Calu3 (cell line): ENCODE results near the gene PTOV1. TPM values are rescaled to one million over a fixed set of nuclear protein-coding genes. Genes with fewer than 3 reads are reported as not detected.

Experiments used
- BruUV-seq: library from RNA; stranded (reverse); fragments of 400-500 nt; replicated peaks from 2 replicates; lab custom pipeline; 2021; lab: Mats Ljungman, UMichigan
- CTCF ChIA-PET: fragments of 300-600 bp; sonication (Branson Sonifier 250); formaldehyde crosslinking; loops from one replicate; lab custom pipeline; 2022; ENCODE audit warnings: antibody characterized with exemption; lab: Charles Lee
- DNase-seq: peaks from one replicate; pipeline ENCODE4 v3.0.0; 2022
- H3K27ac Mint-ChIP-seq: one replicate; pipeline ENCODE4 v1.8.0; 2022; ENCODE audit warnings: mixed read lengths; ENCODE audit not compliant: unreplicated experiment
- H3K27me3 Mint-ChIP-seq: one replicate; pipeline ENCODE4 v1.8.0; 2022; ENCODE audit warnings: mixed read lengths; ENCODE audit not compliant: unreplicated experiment
- H3K36me3 Mint-ChIP-seq: one replicate; pipeline ENCODE4 v1.8.0; 2022; ENCODE audit warnings: mild to moderate bottlenecking, moderate library complexity, mixed read lengths; ENCODE audit not compliant: insufficient read depth, unreplicated experiment
- H3K4me1 Mint-ChIP-seq: one replicate; pipeline ENCODE4 v1.8.0; 2022; ENCODE audit warnings: mild to moderate bottlenecking, low read depth, mixed read lengths; ENCODE audit not compliant: unreplicated experiment
- H3K4me3 Mint-ChIP-seq: one replicate; pipeline ENCODE4 v1.8.0; 2022; ENCODE audit warnings: mild to moderate bottlenecking, low read depth, moderate library complexity, mixed read lengths; ENCODE audit not compliant: unreplicated experiment
- H3K9me3 Mint-ChIP-seq: one replicate; pipeline ENCODE4 v1.8.0; 2022; ENCODE audit warnings: low read depth, mixed read lengths; ENCODE audit not compliant: unreplicated experiment
- CTCF ChIP-seq: fragments of 200-600 bp; IDR thresholded peaks from one replicate; pipeline ENCODE4 v1.8.0; 2022; ENCODE audit warnings: antibody characterized with exemption; ENCODE audit not compliant: unreplicated experiment
- intact Hi-C: fragments of 100-400 bp; cut with micrococcal nuclease; formaldehyde crosslinking; loops from one replicate; pipeline ENCODE4 v1.10.0; 2022; ENCODE audit not compliant: unreplicated experiment
- total RNA-seq: library from RNA; stranded (reverse); gene quantifications from 2 replicates; pipeline ENCODE4 v1.2.3, GENCODE V29; 2022

The PTOV1 gene
- total RNA-seq, 1 experiment from 2014 or later, result 256 TPM

GRCh38 chr19:49809941-49810389, 41.0 kb upstream of the PTOV1 start:
- H3K9me3 Mint-ChIP-seq, result no peaks in the 10 kb centered on the region
- H3K27me3 Mint-ChIP-seq, result no peaks in the 10 kb centered on the region
- H3K36me3 Mint-ChIP-seq, result peaks cover 34% of the 10 kb centered on the region
- no peak overlapping the region for H3K4me3 Mint-ChIP-seq
- no peak for TF ChIP-seq CTCF
- CTCF ChIA-PET, result no interaction called here
- intact Hi-C loops, result no loop called here
- peaks cover 9% of the 10 kb centered on the region for H3K4me1 Mint-ChIP-seq
- DNase-seq, result no peak
- no TSS peak for BruUV-seq
- peak overlapping the region; percentile 75 for H3K27ac Mint-ChIP-seq

GRCh38 chr19:49811328-49811727, 39.6 kb upstream of the PTOV1 start:
- no peak for DNase-seq
- CTCF ChIA-PET, result no interaction called here
- intact Hi-C loops, result no loop called here
- Mint-ChIP-seq H3K4me1 (peaks cover 9% of the 10 kb centered on the region), H3K9me3 (no peaks in the 10 kb centered on the region), H3K27ac (no peak overlapping the region), H3K4me3 (no peak overlapping the region), H3K27me3 (no peaks in the 10 kb centered on the region), H3K36me3 (peaks cover 25% of the 10 kb centered on the region)
- no peak for TF ChIP-seq CTCF
- BruUV-seq, result no TSS peak

- intact Hi-C loops, result no loop called here
- TF ChIP-seq CTCF, result no peak
- peaks cover 9% of the 10 kb centered on the region for H3K4me1 Mint-ChIP-seq
- peaks cover 28% of the 10 kb centered on the region for H3K36me3 Mint-ChIP-seq
- no peaks in the 10 kb centered on the region for H3K27me3 Mint-ChIP-seq
- H3K4me3 Mint-ChIP-seq, result peak overlapping the region; percentile 76
- BruUV-seq, result no TSS peak
- peak overlapping the region; percentile 81 for H3K27ac Mint-ChIP-seq
- no peak for DNase-seq
- CTCF ChIA-PET, result interaction anchor here (0.6 to 1.3 kb wide), 3 partner anchors 55 to 402 kb away, joined by 3 to 5 read pairs (median 3); no protein-coding TSS in a partner anchor
- H3K9me3 Mint-ChIP-seq, result no peaks in the 10 kb centered on the region
Observed at GRCh38 chr19:49812452-49812996, 38.4 kb upstream of the PTOV1 start.

DNA sequence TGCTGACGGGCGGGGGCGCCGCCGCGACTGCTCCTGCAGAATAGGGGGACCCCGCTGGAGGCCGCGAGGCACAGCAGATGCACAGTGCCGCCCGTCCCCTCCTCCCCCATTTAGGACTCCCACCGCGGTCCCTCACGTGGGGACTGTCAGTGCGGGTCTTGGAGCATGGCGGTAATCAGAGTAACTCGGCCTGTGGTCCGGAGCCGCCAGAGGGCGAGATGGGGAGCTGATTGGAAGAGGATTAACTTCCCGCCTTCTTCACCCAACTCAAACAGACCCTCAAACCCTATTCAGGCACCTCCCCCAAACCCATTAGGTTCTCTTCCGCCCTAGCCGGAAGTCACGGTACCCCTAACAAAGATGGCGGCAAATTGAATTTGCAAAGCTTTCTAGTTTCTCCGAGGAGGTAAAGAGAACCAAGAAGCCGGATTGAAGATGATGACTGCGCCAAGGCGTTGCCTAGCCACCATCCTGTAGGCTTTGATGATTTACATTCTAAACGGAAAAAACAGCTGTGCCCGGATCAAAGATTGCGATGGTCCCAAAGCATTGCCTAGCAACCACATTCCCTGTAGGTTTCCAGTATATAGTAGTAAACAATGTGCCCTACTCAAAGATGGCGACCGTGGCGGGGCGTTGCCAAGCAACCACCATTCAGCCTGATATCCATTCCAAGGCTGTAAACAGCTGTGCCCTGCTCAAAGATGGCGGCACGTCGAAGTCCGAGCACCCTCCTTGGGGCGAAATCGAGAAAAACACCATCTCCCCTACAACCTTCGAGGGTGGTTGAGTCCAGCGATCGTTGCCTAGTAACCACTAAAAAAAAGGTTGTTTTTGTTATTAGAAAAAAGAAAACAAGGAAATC, 37.7 kb upstream of the PTOV1 start, which contains the start of gene FUZ:
Gene FUZ, minus strand, starts transcription at position 296 of the 865 bp plus-strand sequence. Its CDS starts 186 bp downstream, at position 110.
- TF ChIP-seq CTCF, result no peak
- TSS peak; percentile 64 for BruUV-seq
- Mint-ChIP-seq H3K4me3 (peak within 1 kb of the TSS; percentile 76), H3K27ac (peak within 1 kb of the TSS; percentile 81), H3K36me3 (peaks cover 35% of the 10 kb centered on the region), H3K27me3 (no peaks in the 10 kb centered on the region), H3K4me1 (peaks cover 9% of the 10 kb centered on the region), H3K9me3 (no peaks in the 10 kb centered on the region)
- CTCF ChIA-PET, result interaction anchor here (0.6 to 1.3 kb wide), 4 partner anchors 55 to 402 kb away, joined by 3 to 5 read pairs (median 3); no protein-coding TSS in a partner anchor
- intact Hi-C loops, result no loop called here
- DNase-seq, result peak; percentile 93
